GM23338 (cell line): ENCODE data around the gene GUCD1.

ENCODE experiments used
- CREB1 ChIP-seq: fragments of 250-450 bp; sonication (Bioruptor Pico); IDR thresholded peaks from 2 replicates; pipeline ENCODE4 v1.5.0; 2020; ENCODE audit warnings: low read depth, mild to moderate bottlenecking, moderate library complexity
- CTCF ChIP-seq, 2 experiments: fragments of 200-600 bp in 1 of 2; sonication (generic) in 1 of 2; conservative IDR thresholded peaks; 2 replicates each; pipeline versions ENCODE4 v1.5.1 to v1.6.1; 2016 to 2017; ENCODE audit warnings: antibody characterized with exemption in 2 of 2, low read depth in 2 of 2, mild to moderate bottlenecking in 2 of 2, moderate library complexity in 1 of 2
- ETS1 ChIP-seq: IDR thresholded peaks from 2 replicates; pipeline ENCODE4 v1.6.1; 2016; ENCODE audit warnings: antibody characterized with exemption
- EZH2 ChIP-seq: fragments of 200-600 bp; sonication (generic); IDR thresholded peaks from one replicate; pipeline ENCODE4 v1.8.0; 2017; ENCODE audit warnings: antibody characterized with exemption, mild to moderate bottlenecking, low read depth; ENCODE audit not compliant: unreplicated experiment
- EZH2phosphoT487 ChIP-seq: fragments of 200-600 bp; sonication (generic); IDR thresholded peaks from one replicate; pipeline ENCODE4 v1.8.1; 2018; ENCODE audit warnings: antibody characterized with exemption; ENCODE audit not compliant: unreplicated experiment
- NANOG ChIP-seq: IDR thresholded peaks from 2 replicates; pipeline ENCODE4 v1.6.1; 2016; ENCODE audit warnings: antibody characterized with exemption, borderline replicate concordance
- POLR2AphosphoS5 ChIP-seq: IDR thresholded peaks from 2 replicates; pipeline ENCODE4 v1.6.1; 2016; ENCODE audit warnings: antibody characterized with exemption, low read depth
- REST ChIP-seq: IDR thresholded peaks from one replicate; pipeline ENCODE4 v1.6.1; 2018; ENCODE audit warnings: antibody characterized with exemption; ENCODE audit not compliant: unreplicated experiment
- STAT1 ChIP-seq: IDR thresholded peaks from one replicate; pipeline ENCODE4 v1.6.1; 2016; ENCODE audit warnings: antibody characterized with exemption; ENCODE audit not compliant: unreplicated experiment
- ZNF114 ChIP-seq: fragments of 250-450 bp; sonication (Bioruptor Pico); IDR thresholded peaks from 2 replicates; pipeline ENCODE4 v1.5.0; 2020; ENCODE audit warnings: mild to moderate bottlenecking, moderate library complexity
- ZNF331 ChIP-seq: fragments of 250-450 bp; sonication (Bioruptor Pico); IDR thresholded peaks from 2 replicates; pipeline ENCODE4 v1.5.0; 2020; ENCODE audit warnings: low read depth, mild to moderate bottlenecking, moderate library complexity

DNA sequence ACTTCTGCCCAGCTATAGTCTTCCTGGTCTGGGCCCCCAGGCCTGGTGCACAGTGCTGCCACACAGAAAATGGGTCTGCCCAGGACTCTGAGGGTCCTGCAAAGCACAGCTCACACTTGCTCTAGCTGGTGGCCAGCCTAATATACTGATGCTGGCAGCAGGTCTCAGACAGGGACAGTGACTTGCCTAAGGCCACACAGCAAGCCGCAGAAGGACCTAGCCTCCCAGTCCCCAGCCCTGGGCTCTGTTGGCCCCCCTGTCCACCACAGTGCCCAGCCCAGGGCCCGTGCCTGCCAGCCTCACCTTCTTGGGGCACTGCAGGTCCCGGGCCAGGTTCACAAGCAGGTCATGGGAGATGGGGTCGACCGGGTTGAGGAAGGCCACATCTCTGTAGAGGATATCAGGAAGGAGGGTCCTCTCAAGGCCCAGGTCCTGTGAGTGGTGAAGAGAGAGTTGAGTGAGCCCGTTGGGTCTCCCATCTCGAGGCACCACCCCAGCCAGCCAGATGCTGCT is 34.6 kb upstream of the GUCD1 start:
- TF ChIP-seq CTCF (conservative IDR thresholded peaks at IDR 0.05; ENCODE audit: low read depth in 2 of 2) (no peak), ZNF114 (CRISPR knock-in tag) (no peak), POLR2AphosphoS5 (no peak), REST (no peak), NANOG (no peak), CREB1 (CRISPR knock-in tag) (no peak), ETS1 (no peak), EZH2 (no peak), EZH2phosphoT487 (no peak), ZNF331 (CRISPR knock-in tag) (no peak), STAT1 (no peak)
